Common myeloid progenitor, CD34-positive (primary cell): ENCODE results near the gene CCDC106.

Source experiments
- CTCF ChIA-PET: fragments of 350-600 bp; sonication (Branson Sonifier 250); formaldehyde crosslinking; loops from one replicate; lab custom pipeline; 2021; ENCODE audit warnings: antibody characterized with exemption; lab: Charles Lee
- POLR2A ChIA-PET: fragments of 350-600 bp; sonication (Branson Sonifier 250); formaldehyde crosslinking; loops from one replicate; lab custom pipeline; 2021; ENCODE audit warnings: antibody characterized with exemption; lab: Charles Lee
- DNase-seq, 3 donors: peaks; one replicate each; pipeline versions ENCODE4 v3.0.0 to v3.0.0-alpha.2; 2013
- H3K27ac ChIP-seq, 2 experiments: 1 replicate in 1 of 2; 2 replicates in 1 of 2; pipeline ENCODE4 v1.7.0; 2013; ENCODE audit warnings: inconsistent platforms in 2 of 2, low read length in 2 of 2, mild to moderate bottlenecking in 2 of 2, low read depth in 1 of 2, moderate library complexity in 1 of 2; ENCODE audit not compliant: severe bottlenecking in 2 of 2, insufficient read depth in 1 of 2, poor library complexity in 1 of 2
- H3K27me3 ChIP-seq, 5 experiments: replicated peaks in 2 of 5; 1 replicate in 3 of 5; 2 replicates in 2 of 5; pipeline versions ENCODE4 v1.6.1 to v1.7.0; 2013; ENCODE audit warnings: low read length in 4 of 5, mild to moderate bottlenecking in 2 of 5, moderate library complexity in 2 of 5, inconsistent platforms in 1 of 5; ENCODE audit not compliant: insufficient read depth in 5 of 5, control insufficient read depth in 4 of 5
- H3K36me3 ChIP-seq, 4 experiments: 1 replicate in 2 of 4; 2 replicates in 2 of 4; pipeline versions ENCODE4 v1.6.1 to v1.7.0; 2013; ENCODE audit warnings: low read length in 3 of 4, control low read depth in 1 of 4, mild to moderate bottlenecking in 1 of 4; ENCODE audit not compliant: control insufficient read depth in 4 of 4, insufficient read depth in 4 of 4
- H3K4me1 ChIP-seq, 4 experiments: 1 replicate in 3 of 4; 2 replicates in 1 of 4; pipeline versions ENCODE4 v1.6.1 to v1.7.1; 2013; ENCODE audit warnings: low read length in 3 of 4, mild to moderate bottlenecking in 3 of 4, control low read depth in 1 of 4, inconsistent platforms in 1 of 4, moderate library complexity in 1 of 4; ENCODE audit not compliant: control insufficient read depth in 4 of 4, insufficient read depth in 4 of 4; ENCODE audit errors: control extremely low read depth in 1 of 4
- H3K4me3 ChIP-seq, 7 experiments: 1 replicate in 4 of 7; 2 replicates in 3 of 7; pipeline versions ENCODE4 v1.5.1 to v1.7.0; 2013; ENCODE audit warnings: mild to moderate bottlenecking in 7 of 7, low read length in 6 of 7, moderate library complexity in 6 of 7, inconsistent platforms in 2 of 7, low read depth in 2 of 7, control low read depth in 1 of 7; ENCODE audit not compliant: insufficient read depth in 4 of 7, control insufficient read depth in 1 of 7; ENCODE audit errors: extremely low read depth in 1 of 7
- H3K9me3 ChIP-seq, 5 experiments: 1 replicate in 4 of 5; 2 replicates in 1 of 5; pipeline versions ENCODE4 v1.6.1 to v1.7.1; 2013; ENCODE audit warnings: low read length in 4 of 5, mild to moderate bottlenecking in 2 of 5, inconsistent platforms in 1 of 5, low read depth in 1 of 5, moderate library complexity in 1 of 5; ENCODE audit not compliant: control insufficient read depth in 4 of 5, insufficient read depth in 2 of 5; ENCODE audit errors: control extremely low read depth in 1 of 5
- WGBS: methylation state at CpG from one replicate; pipeline ENCODE4 v1.1.5; 2013; ENCODE audit not compliant: insufficient coverage; 5-methylcytosine and 5-hydroxymethylcytosine counted together

CCDC106 gene

DNA sequence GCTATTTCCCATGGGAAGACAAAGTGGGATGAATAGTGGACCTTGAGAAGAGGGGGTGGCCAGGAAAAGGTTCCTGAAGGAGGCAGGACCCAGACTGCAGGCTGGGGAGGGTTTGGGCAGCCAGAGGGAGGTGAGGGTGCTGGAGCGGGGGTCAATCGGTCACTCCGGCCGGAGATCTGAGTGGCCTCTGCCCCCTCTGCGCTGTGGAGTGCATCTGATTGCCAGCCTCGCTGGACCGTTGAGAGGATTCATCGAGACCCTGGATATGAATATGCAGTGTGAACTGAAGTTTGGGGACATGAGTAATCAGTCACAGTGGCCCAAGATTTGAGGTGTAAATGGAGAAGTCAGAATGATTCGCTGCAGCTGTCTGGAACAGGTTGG, 12.7 kb upstream of the CCDC106 start:
- peak overlapping the region; percentile 75 to 100 (median 90) for H3K4me3 ChIP-seq
- peaks cover 5 to 47% (median 36%) of the 10 kb centered on the region in 4 experiments for H3K4me1 ChIP-seq
- WGBS, result 6% methylated on average over 9 of the region's 9 CpGs
- CTCF ChIA-PET, result interaction anchor here (1.0 to 12.5 kb wide), 4 partner anchors 9 to 121 kb away, joined by 4 to 128 read pairs (median 53); partner anchors contain the start of genes CCDC106, ZNF581 and ZNF784
- no peaks in the 10 kb centered on the region for H3K9me3 ChIP-seq
- POLR2A ChIA-PET, result interaction anchor here (0.6 kb wide), 1 partner anchor 35 kb away, joined by 5 read pairs; the partner anchor contains the start of gene ZNF524
- H3K36me3 ChIP-seq, result peaks cover 0 to 3% (median 0%) of the 10 kb centered on the region in 4 experiments
- H3K27me3 ChIP-seq, result no peaks in the 10 kb centered on the region
- peak in 2 of 3 donors; percentile 72 to 79 for DNase-seq
- H3K27ac ChIP-seq, result peak overlapping the region; percentile 95 to 99

DNA sequence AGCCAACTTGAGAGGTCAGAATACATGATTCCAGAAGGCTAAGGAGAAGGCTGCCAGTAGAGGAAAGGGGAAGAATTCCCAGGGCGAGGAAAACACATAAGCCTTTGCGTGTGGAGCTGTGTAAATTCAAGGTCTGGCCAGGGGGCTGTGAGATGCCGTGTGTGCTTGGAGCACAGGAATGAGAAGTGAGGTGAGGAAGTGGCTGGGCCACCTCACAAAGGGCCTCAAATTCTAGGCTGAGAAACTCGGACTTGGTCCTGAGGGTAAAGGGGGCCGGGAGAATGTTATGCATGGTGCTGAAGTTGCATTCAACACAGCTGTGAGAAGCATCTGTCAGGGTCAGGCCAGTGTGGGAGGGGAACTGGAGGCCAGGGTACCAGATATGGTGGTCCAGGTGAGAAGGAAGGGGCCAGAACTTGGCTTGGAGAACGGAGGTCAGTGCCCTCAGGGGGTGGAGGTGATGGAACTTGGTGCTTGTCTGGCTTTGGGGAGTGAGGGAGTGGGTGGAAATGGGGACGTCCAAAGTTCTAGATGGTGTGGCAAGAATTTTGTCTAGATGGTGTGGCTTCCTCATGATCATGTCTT, 12.1 kb upstream of the CCDC106 start:
- ChIA-PET POLR2A (interaction anchor here (1.2 kb wide), 1 partner anchor 12 kb away, joined by 4 read pairs; the partner anchor contains the start of gene CCDC106), CTCF (interaction anchor here (1.3 to 12.5 kb wide), 5 partner anchors 10 to 121 kb away, joined by 5 to 128 read pairs (median 53); partner anchors contain the start of genes CCDC106, ZNF581 and ZNF784)
- WGBS, result 59% methylated on average over 5 of the region's 7 CpGs
- H3K36me3 ChIP-seq, result peaks cover 0 to 3% (median 0%) of the 10 kb centered on the region in 4 experiments
- peaks cover 5 to 51% (median 40%) of the 10 kb centered on the region in 4 experiments for H3K4me1 ChIP-seq
- peak overlapping the region; percentile 95 to 99 for H3K27ac ChIP-seq
- no peaks in the 10 kb centered on the region for H3K27me3 ChIP-seq
- H3K9me3 ChIP-seq, result no peaks in the 10 kb centered on the region
- H3K4me3 ChIP-seq, result peak overlapping the region; percentile 75 to 100 (median 90)
- no peak for DNase-seq

- Histone ChIP-seq H3K4me1 (peaks cover 5 to 56% (median 46%) of the 10 kb centered on the region in 4 experiments), H3K27ac (peak overlapping the region in 1 of 2 experiments; percentile 15), H3K27me3 (no peaks in the 10 kb centered on the region), H3K9me3 (no peaks in the 10 kb centered on the region), H3K4me3 (no peak overlapping the region), H3K36me3 (peaks cover 0 to 3% (median 0%) of the 10 kb centered on the region in 4 experiments)
- WGBS, result 97% methylated on average over 3 of the region's 4 CpGs
- no peak for DNase-seq
- POLR2A ChIA-PET, result interaction anchor here (1.2 kb wide), 1 partner anchor 11 kb away, joined by 4 read pairs; the partner anchor contains the start of gene CCDC106
- CTCF ChIA-PET, result interaction anchor here (0.5 to 12.5 kb wide), 6 partner anchors 9 to 121 kb away, joined by 3 to 128 read pairs (median 6); partner anchors contain the start of genes CCDC106, ZNF581 and ZNF784
These were observed 11.3 kb upstream of the CCDC106 start for GRCh38 chr19:55636723-55637122.

GRCh38 chr19:55637534-55637933, 10.5 kb upstream of the CCDC106 start:
- no peak for DNase-seq
- peaks cover 5 to 58% (median 52%) of the 10 kb centered on the region in 4 experiments for H3K4me1 ChIP-seq
- peaks cover 0 to 3% (median 0%) of the 10 kb centered on the region in 4 experiments for H3K36me3 ChIP-seq
- 78% methylated on average over 10 of the region's 11 CpGs for WGBS
- H3K9me3 ChIP-seq, result no peaks in the 10 kb centered on the region
- no peaks in the 10 kb centered on the region for H3K27me3 ChIP-seq
- no peak overlapping the region for H3K27ac ChIP-seq
- CTCF ChIA-PET, result interaction anchor here (0.5 to 12.5 kb wide), 10 partner anchors 9 to 171 kb away, joined by 3 to 128 read pairs (median 4); partner anchors contain the start of genes CCDC106, FIZ1, U2AF2 and ZNF581
- H3K4me3 ChIP-seq, result no peak overlapping the region
- POLR2A ChIA-PET, result interaction anchor here (1.2 to 1.5 kb wide), 2 partner anchors 10 to 15 kb away, joined by 3 to 4 read pairs; partner anchors contain the start of gene CCDC106

- peak; percentile 83 to 87 (median 86) for DNase-seq
- 79% methylated on average over 3 of the region's 6 CpGs for WGBS
- ChIA-PET CTCF (interaction anchor here (0.9 to 12.5 kb wide), 5 partner anchors 7 to 40 kb away, joined by 3 to 128 read pairs (median 5); partner anchors contain the start of genes CCDC106, FIZ1, ZNF581 and ZNF784), POLR2A (interaction anchor here (0.6 to 1.5 kb wide), 2 partner anchors 9 to 14 kb away, joined by 3 read pairs; partner anchors contain the start of gene CCDC106)
- Histone ChIP-seq H3K27me3 (no peaks in the 10 kb centered on the region), H3K4me3 (no peak overlapping the region), H3K9me3 (no peaks in the 10 kb centered on the region), H3K27ac (no peak overlapping the region), H3K4me1 (peaks cover 5 to 62% (median 59%) of the 10 kb centered on the region in 4 experiments), H3K36me3 (peaks cover 0 to 3% (median 0%) of the 10 kb centered on the region in 4 experiments)
These were observed 9.1 kb upstream of the CCDC106 start for GRCh38 chr19:55638864-55639359.

- POLR2A ChIA-PET, result interaction anchor here (1.1 kb wide), 1 partner anchor 14 kb away, joined by 4 read pairs; the partner anchor contains the start of gene U2AF2
- Histone ChIP-seq H3K27me3 (no peaks in the 10 kb centered on the region), H3K36me3 (peaks cover 0 to 8% (median 7%) of the 10 kb centered on the region in 4 experiments), H3K27ac (peak overlapping the region in 1 of 2 experiments; percentile 74), H3K9me3 (no peaks in the 10 kb centered on the region), H3K4me1 (peaks cover 5 to 66% (median 61%) of the 10 kb centered on the region in 4 experiments), H3K4me3 (peak overlapping the region in 6 of 7 experiments; percentile 17 to 96 (median 80))
- CTCF ChIA-PET, result interaction anchor here (1.0 to 12.5 kb wide), 3 partner anchors 6 to 13 kb away, joined by 4 to 128 read pairs (median 5); partner anchors contain the start of genes CCDC106 and ZNF581
- peak; percentile 85 to 91 (median 89) for DNase-seq
- 27% methylated on average over 34 of the region's 38 CpGs for WGBS
These were observed 7.9 kb upstream of the CCDC106 start for GRCh38 chr19:55640043-55640576.
